IMR-90 (cell line): ENCODE data around the gene ST6GALNAC3. TPM values are rescaled to one million over a fixed set of nuclear protein-coding genes. Genes with fewer than 3 reads are reported as not detected.

Experiments
- ATAC-seq: fragments of 200-7000 bp; cut with Tn5 transposase; 2 replicates; pipeline ENCODE4 v1.9.1; 2020; ENCODE audit warnings: low read depth, mild to moderate bottlenecking, moderate library complexity
- BruUV-seq: library from RNA; stranded (reverse); fragments of 400-500 nt; replicated peaks from 2 replicates; lab custom pipeline; 2021; lab: Mats Ljungman, UMichigan
- CTCF ChIA-PET: fragments of 300-600 bp; formaldehyde crosslinking; extraction: SDS; loops from one replicate; lab custom pipeline; 2021; ENCODE audit warnings: antibody characterized with exemption; lab: Yijun Ruan, JAX
- POLR2A ChIA-PET: fragments of 300-600 bp; sonication (Branson Sonifier 250); formaldehyde crosslinking; loops from one replicate; lab custom pipeline; 2022; ENCODE audit warnings: antibody characterized with exemption; ENCODE audit not compliant: unreplicated experiment; lab: Charles Lee
- DNase-seq: peaks from one replicate; pipeline ENCODE4 v3.0.0; 2013
- H2AFZ ChIP-seq: replicated peaks from 2 replicates; pipeline ENCODE3; 2013; ENCODE audit warnings: low read length, mild to moderate bottlenecking; ENCODE audit not compliant: poor library complexity
- H2AK5ac ChIP-seq: 2 replicates; pipeline ENCODE4 v1.6.1; 2013; ENCODE audit warnings: low read depth, low read length, inconsistent platforms
- H2AK9ac ChIP-seq: replicated peaks from 2 replicates; pipeline ENCODE3; 2013; ENCODE audit warnings: mild to moderate bottlenecking, low read depth, low read length, moderate library complexity; ENCODE audit not compliant: poor library complexity
- H2BK120ac ChIP-seq: 2 replicates; pipeline ENCODE4 v1.6.1; 2013; ENCODE audit warnings: low read depth, low read length, inconsistent platforms
- H2BK15ac ChIP-seq: 3 replicates; pipeline ENCODE4 v1.6.1; 2013; ENCODE audit warnings: low read depth, low read length, inconsistent platforms
- H2BK20ac ChIP-seq: 2 replicates; pipeline ENCODE4 v1.6.1; 2013; ENCODE audit warnings: low read depth, mild to moderate bottlenecking, inconsistent platforms, low read length, moderate library complexity
- H2BK5ac ChIP-seq: 2 replicates; pipeline ENCODE4 v1.6.1; 2013; ENCODE audit warnings: mild to moderate bottlenecking, low read depth, low read length, inconsistent platforms; ENCODE audit not compliant: poor library complexity, severe bottlenecking
- H3K14ac ChIP-seq: replicated peaks from 2 replicates; pipeline ENCODE4 v1.6.1; 2013; ENCODE audit warnings: low read depth, low read length, inconsistent platforms
- H3K18ac ChIP-seq: 2 replicates; pipeline ENCODE4 v1.6.1; 2013; ENCODE audit warnings: low read depth, low read length, control low read depth
- H3K23ac ChIP-seq: 2 replicates; pipeline ENCODE4 v1.6.1; 2013; ENCODE audit warnings: low read depth, low read length, inconsistent platforms
- H3K27ac ChIP-seq: 2 replicates; pipeline ENCODE4 v1.5.1; 2013; ENCODE audit warnings: mild to moderate bottlenecking, control low read depth, low read length; ENCODE audit not compliant: insufficient read depth
- H3K27me3 ChIP-seq: 2 replicates; pipeline ENCODE4 v1.6.1; 2013; ENCODE audit warnings: low read length; ENCODE audit not compliant: control insufficient read depth, insufficient read depth
- H3K36me3 ChIP-seq: 2 replicates; pipeline ENCODE4 v1.6.1; 2013; ENCODE audit warnings: low read length, mixed read lengths; ENCODE audit not compliant: control insufficient read depth, insufficient read depth
- H3K4ac ChIP-seq: 2 replicates; pipeline ENCODE4 v1.6.1; 2013; ENCODE audit warnings: low read depth, low read length, inconsistent platforms
- H3K4me1 ChIP-seq: 2 replicates; pipeline ENCODE4 v1.6.1; 2013; ENCODE audit warnings: low read length, mixed read lengths; ENCODE audit not compliant: control insufficient read depth, insufficient read depth
- H3K4me2 ChIP-seq: 2 replicates; pipeline ENCODE4 v1.6.1; 2013; ENCODE audit warnings: low read depth, mild to moderate bottlenecking, control low read depth, low read length, moderate library complexity
- H3K4me3 ChIP-seq: 2 replicates; pipeline ENCODE4 v1.5.1; 2013; ENCODE audit warnings: low read depth, mild to moderate bottlenecking, control low read depth, low read length, moderate library complexity; ENCODE audit not compliant: insufficient read depth
- H3K56ac ChIP-seq: 2 replicates; pipeline ENCODE4 v1.6.1; 2013; ENCODE audit warnings: low read length, inconsistent platforms; ENCODE audit not compliant: insufficient read depth; ENCODE audit errors: extremely low read depth
- H3K79me1 ChIP-seq, 2 experiments: 2 replicates each; pipeline ENCODE4 v1.6.1; 2013; ENCODE audit warnings: low read length in 2 of 2, inconsistent platforms in 1 of 2, low read depth in 1 of 2
- H3K9ac ChIP-seq: 2 replicates; pipeline ENCODE4 v1.6.1; 2013; ENCODE audit warnings: low read depth, low read length, control low read depth
- H3K9me1 ChIP-seq: 2 replicates; pipeline ENCODE4 v1.6.1; 2013; ENCODE audit warnings: low read length, inconsistent platforms; ENCODE audit not compliant: insufficient read depth
- H3K9me3 ChIP-seq: 2 replicates; pipeline ENCODE4 v1.6.1; 2013; ENCODE audit warnings: low read length; ENCODE audit not compliant: control insufficient read depth, insufficient read depth
- H4K20me1 ChIP-seq: 2 replicates; pipeline ENCODE4 v1.6.1; 2013; ENCODE audit warnings: low read length, inconsistent platforms; ENCODE audit not compliant: insufficient read depth
- H4K5ac ChIP-seq: 2 replicates; pipeline ENCODE4 v1.6.1; 2013; ENCODE audit warnings: mild to moderate bottlenecking, low read depth, low read length, control low read depth
- H4K8ac ChIP-seq, 2 experiments: 2 replicates each; pipeline ENCODE4 v1.6.1; 2013; ENCODE audit warnings: low read depth in 2 of 2, low read length in 2 of 2, control low read depth in 1 of 2, inconsistent platforms in 1 of 2
- H4K91ac ChIP-seq: 2 replicates; pipeline ENCODE4 v1.6.1; 2013; ENCODE audit warnings: low read depth, low read length, inconsistent platforms; ENCODE audit not compliant: insufficient read depth
- CEBPB ChIP-seq: IDR thresholded peaks from 2 replicates; pipeline ENCODE4 v1.6.1; 2012; ENCODE audit warnings: low read depth, low read length, improper control_type of control experiment
- CHD1 ChIP-seq: IDR thresholded peaks from 2 replicates; pipeline ENCODE4 v1.6.1; 2012; ENCODE audit warnings: low read depth, low read length, improper control_type of control experiment
- MAZ ChIP-seq: IDR thresholded peaks from 2 replicates; pipeline ENCODE4 v1.6.1; 2012; ENCODE audit warnings: low read depth, mild to moderate bottlenecking, low read length, improper control_type of control experiment, moderate library complexity, borderline replicate concordance
- MXI1 ChIP-seq: IDR thresholded peaks from 2 replicates; pipeline ENCODE4 v1.6.1; 2012; ENCODE audit warnings: low read depth, mild to moderate bottlenecking, low read length, moderate library complexity, borderline replicate concordance
- POLR2A ChIP-seq: IDR thresholded peaks from 2 replicates; pipeline ENCODE4 v1.6.1; 2012; ENCODE audit warnings: mild to moderate bottlenecking, low read depth, low read length
- RAD21 ChIP-seq: IDR thresholded peaks from 2 replicates; pipeline ENCODE4 v1.6.1; 2012; ENCODE audit warnings: low read length, improper control_type of control experiment
- RFX5 ChIP-seq: IDR thresholded peaks from 2 replicates; pipeline ENCODE4 v1.8.0; 2012; ENCODE audit warnings: low read depth, mild to moderate bottlenecking, low read length, moderate library complexity
- SMC3 ChIP-seq: fragments of 150-350 bp; IDR thresholded peaks from 2 replicates; pipeline ENCODE4 v1.6.1; 2016; ENCODE audit warnings: low read depth, mild to moderate bottlenecking, antibody characterized with exemption, low read length, moderate library complexity
- WGBS, 2 experiments: methylation state at CpG; one replicate each; pipeline versions ENCODE4 v1.1.5 to v1.1.7; 2013; ENCODE audit warnings: missing lambda C conversion rate in 2 of 2; ENCODE audit not compliant: insufficient read length in 1 of 2; ENCODE audit errors: extremely low coverage in 2 of 2; 5-methylcytosine and 5-hydroxymethylcytosine counted together
- dilution Hi-C: fragments of 300-500 bp; cut with HindIII; formaldehyde crosslinking; loops from one replicate; pipeline ENCODE4 v1.14.3; 2018; ENCODE audit warnings: low sequenced_read_pairs; ENCODE audit not compliant: unreplicated experiment
- in situ Hi-C: fragments of 300-500 bp; cut with MboI; formaldehyde crosslinking; loops from 3 replicates; pipeline ENCODE4 v1.14.3; 2019; ENCODE audit warnings: low sequenced_read_pairs, inconsistent platforms, mixed read lengths
- intact Hi-C: fragments of 100-400 bp; cut with micrococcal nuclease; formaldehyde crosslinking; loops from 2 replicates; pipeline ENCODE4 v1.10.0; 2022
- polyA plus RNA-seq, 3 experiments: library from polyadenylated mRNA; depleted of rRNA; stranded (reverse); fragments of >200 nt; gene quantifications; 2 replicates each; pipeline ENCODE4 v1.2.3, GENCODE V29; 2012; ENCODE audit warnings: low replicate concordance in 1 of 3
- total RNA-seq: library from RNA; depleted of rRNA; stranded (reverse); fragments of >200 nt; gene quantifications from 2 replicates; pipeline ENCODE4 v1.2.3, GENCODE V29; 2012
- TF ChIP-seq, protein P1 (sequence below): conservative IDR thresholded peaks from 2 replicates; pipeline ENCODE4 v1.5.1; 2012; ENCODE audit warnings: mild to moderate bottlenecking, low read depth, low read length, improper control_type of control experiment
- TF ChIP-seq, protein P2 (sequence below): fragments of 150-350 bp; IDR thresholded peaks from 2 replicates; pipeline ENCODE4 v1.6.1; 2017; ENCODE audit warnings: mild to moderate bottlenecking, antibody characterized with exemption, low read length, low read depth

ST6GALNAC3 gene
- total and polyA plus RNA-seq, 2 of the 4 experiments (the other 2 are of a cell fraction) = 0.65 to 1.3 TPM

- ChIA-PET POLR2A (no interaction called here), CTCF (no interaction called here)
- Histone ChIP-seq H2BK15ac (no peak overlapping the region), H4K20me1 (no peaks in the 10 kb centered on the region), H3K9me1 (no peaks in the 10 kb centered on the region), H2AK5ac (no peak overlapping the region), H3K23ac (no peak overlapping the region), H3K27ac (no peak overlapping the region), H3K18ac (no peak overlapping the region), H3K9ac (no peak overlapping the region), H2BK20ac (no peak overlapping the region), H3K4me3 (no peak overlapping the region), H3K4ac (no peak overlapping the region), H4K5ac (no peak overlapping the region), H2AFZ (no peak overlapping the region), H3K79me1 (no peaks in the 10 kb centered on the region), H4K91ac (no peak overlapping the region), H2BK120ac (no peak overlapping the region), H4K8ac (no peak overlapping the region), H2AK9ac (no peak overlapping the region), H3K4me1 (no peaks in the 10 kb centered on the region), H3K56ac (no peak overlapping the region), H3K27me3 (peaks cover 4% of the 10 kb centered on the region; the same call in 1 of the 2 replicates), H2BK5ac (no peak overlapping the region), H3K9me3 (no peaks in the 10 kb centered on the region), H3K14ac (no peak overlapping the region), H3K4me2 (no peak overlapping the region), H3K36me3 (no peaks in the 10 kb centered on the region)
- no TSS peak for BruUV-seq
- dilution Hi-C loops (no loop called here), intact Hi-C loops (loop anchor here (5.0 kb wide), 1 partner anchor 110 kb away; no protein-coding TSS in a partner anchor), in situ Hi-C loops (no loop called here)
- DNase-seq (no peak), ATAC-seq (no peak)
- WGBS, 2 experiments = 67% methylated on average over 2 of the region's 4 CpGs; no CpG with 5 or more reads in 1 of the 2 experiments
- TF ChIP-seq MXI1 (no peak), RFX5 (no peak), CEBPB (no peak), SMC3 (no peak), RAD21 (no peak), MAZ (no peak), POLR2A (no peak), CHD1 (no peak)
- TF ChIP-seq, protein P1, sequence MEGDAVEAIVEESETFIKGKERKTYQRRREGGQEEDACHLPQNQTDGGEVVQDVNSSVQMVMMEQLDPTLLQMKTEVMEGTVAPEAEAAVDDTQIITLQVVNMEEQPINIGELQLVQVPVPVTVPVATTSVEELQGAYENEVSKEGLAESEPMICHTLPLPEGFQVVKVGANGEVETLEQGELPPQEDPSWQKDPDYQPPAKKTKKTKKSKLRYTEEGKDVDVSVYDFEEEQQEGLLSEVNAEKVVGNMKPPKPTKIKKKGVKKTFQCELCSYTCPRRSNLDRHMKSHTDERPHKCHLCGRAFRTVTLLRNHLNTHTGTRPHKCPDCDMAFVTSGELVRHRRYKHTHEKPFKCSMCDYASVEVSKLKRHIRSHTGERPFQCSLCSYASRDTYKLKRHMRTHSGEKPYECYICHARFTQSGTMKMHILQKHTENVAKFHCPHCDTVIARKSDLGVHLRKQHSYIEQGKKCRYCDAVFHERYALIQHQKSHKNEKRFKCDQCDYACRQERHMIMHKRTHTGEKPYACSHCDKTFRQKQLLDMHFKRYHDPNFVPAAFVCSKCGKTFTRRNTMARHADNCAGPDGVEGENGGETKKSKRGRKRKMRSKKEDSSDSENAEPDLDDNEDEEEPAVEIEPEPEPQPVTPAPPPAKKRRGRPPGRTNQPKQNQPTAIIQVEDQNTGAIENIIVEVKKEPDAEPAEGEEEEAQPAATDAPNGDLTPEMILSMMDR = no peak
- TF ChIP-seq, protein P2, sequence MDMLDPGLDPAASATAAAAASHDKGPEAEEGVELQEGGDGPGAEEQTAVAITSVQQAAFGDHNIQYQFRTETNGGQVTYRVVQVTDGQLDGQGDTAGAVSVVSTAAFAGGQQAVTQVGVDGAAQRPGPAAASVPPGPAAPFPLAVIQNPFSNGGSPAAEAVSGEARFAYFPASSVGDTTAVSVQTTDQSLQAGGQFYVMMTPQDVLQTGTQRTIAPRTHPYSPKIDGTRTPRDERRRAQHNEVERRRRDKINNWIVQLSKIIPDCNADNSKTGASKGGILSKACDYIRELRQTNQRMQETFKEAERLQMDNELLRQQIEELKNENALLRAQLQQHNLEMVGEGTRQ = no peak
Measured at GRCh38 chr1:76037324-76037723, 37.2 kb upstream of the ST6GALNAC3 start.
